Transverse colon (tissue), 4 donors: ENCODE measurements around the gene PSME1. TPM values are rescaled to one million over a fixed set of nuclear protein-coding genes. Genes with fewer than 3 reads are reported as not detected.
A peak's percentile ranks its signal among the peaks of the same experiment; 100 is the strongest.

Experiments used
- DNase-seq: peaks from one replicate; pipeline ENCODE4 v3.0.0-alpha.2; 2019
- H3K27ac ChIP-seq, 4 donors: fragments of 200-600 bp; sonication (generic); 2 replicates each; pipeline ENCODE4 v1.5.1; 2016 to 2018; ENCODE audit warnings: inconsistent platforms in 4 of 4
- H3K27me3 ChIP-seq: fragments of 200-600 bp; sonication (generic); 2 replicates; pipeline ENCODE4 v1.5.1; 2017; ENCODE audit warnings: inconsistent platforms
- H3K36me3 ChIP-seq, 4 donors: fragments of 200-600 bp; sonication (generic); 2 replicates each; pipeline ENCODE4 v1.5.1; 2017 to 2019; ENCODE audit warnings: inconsistent platforms in 4 of 4
- H3K4me1 ChIP-seq, 4 donors: fragments of 200-600 bp; sonication (generic); 2 replicates each; pipeline ENCODE4 v1.5.1; 2017 to 2020; ENCODE audit warnings: inconsistent platforms in 4 of 4
- H3K4me3 ChIP-seq, 4 donors: fragments of 200-600 bp; sonication (generic); 1 replicate in 1 of 4; 2 replicates in 3 of 4; pipeline versions ENCODE4 v1.5.1 to v1.6.1; 2017 to 2019; ENCODE audit warnings: inconsistent platforms in 4 of 4
- H3K9me3 ChIP-seq, 2 donors: fragments of 200-600 bp; sonication (generic); 2 replicates each; pipeline ENCODE4 v1.5.1; 2017 to 2019; ENCODE audit warnings: inconsistent platforms in 2 of 2
- CTCF ChIP-seq, 5 experiments: fragments of 200-600 bp in 3 of 5; fragments of 450-650 bp in 2 of 5; sonication (generic) in 3 of 5; IDR thresholded peaks; 1 replicate in 2 of 5; 2 replicates in 3 of 5; pipeline ENCODE4 v1.5.1; 2016 to 2017; ENCODE audit warnings: antibody characterized with exemption in 5 of 5, inconsistent platforms in 3 of 5, mild to moderate bottlenecking in 2 of 5, moderate library complexity in 1 of 5
- EP300 ChIP-seq: sonication (generic); formaldehyde crosslinking; IDR thresholded peaks from one replicate; pipeline ENCODE4 v1.6.1; 2017; ENCODE audit warnings: antibody characterized with exemption, low read depth
- POLR2A ChIP-seq: fragments of 450-650 bp; IDR thresholded peaks from one replicate; pipeline ENCODE4 v1.6.1; 2016; ENCODE audit warnings: antibody characterized with exemption, mild to moderate bottlenecking, moderate library complexity
- POLR2AphosphoS5 ChIP-seq, 3 donors: sonication (generic); formaldehyde crosslinking; IDR thresholded peaks; one replicate each; pipeline ENCODE4 v1.6.1; 2016; ENCODE audit warnings: antibody characterized with exemption in 3 of 3
- WGBS, 2 donors: methylation state at CpG; one replicate each; pipeline ENCODE4 v1.1.5; 2018; ENCODE audit warnings: low coverage in 1 of 2; 5-methylcytosine and 5-hydroxymethylcytosine counted together
- in situ Hi-C, 4 donors: fragments of 200-750 bp; cut with MboI; loops; one replicate each; pipeline versions ENCODE4 v1.15.0 to v1.15.1; 2017; ENCODE audit warnings: low sequenced_read_pairs in 3 of 4, low pct_ligation_motif_present in 1 of 4, low pct_unique_long_range_greater_than_20kb in 1 of 4
- intact Hi-C: fragments of 100-400 bp; cut with DNase I; formaldehyde crosslinking; loops from one replicate; pipeline ENCODE4 v1.15.1; 2023; ENCODE audit warnings: low total_unique reads
- total RNA-seq, 4 donors: library from RNA; depleted of rRNA; stranded (reverse); fragments of >200 nt; gene quantifications; one replicate each; pipeline ENCODE4 v1.1.0, GENCODE V29; 2016

PSME1 gene
- total RNA-seq, 4 donors from 2014 or later, result 38.8 to 198 (median 132) TPM

DNA sequence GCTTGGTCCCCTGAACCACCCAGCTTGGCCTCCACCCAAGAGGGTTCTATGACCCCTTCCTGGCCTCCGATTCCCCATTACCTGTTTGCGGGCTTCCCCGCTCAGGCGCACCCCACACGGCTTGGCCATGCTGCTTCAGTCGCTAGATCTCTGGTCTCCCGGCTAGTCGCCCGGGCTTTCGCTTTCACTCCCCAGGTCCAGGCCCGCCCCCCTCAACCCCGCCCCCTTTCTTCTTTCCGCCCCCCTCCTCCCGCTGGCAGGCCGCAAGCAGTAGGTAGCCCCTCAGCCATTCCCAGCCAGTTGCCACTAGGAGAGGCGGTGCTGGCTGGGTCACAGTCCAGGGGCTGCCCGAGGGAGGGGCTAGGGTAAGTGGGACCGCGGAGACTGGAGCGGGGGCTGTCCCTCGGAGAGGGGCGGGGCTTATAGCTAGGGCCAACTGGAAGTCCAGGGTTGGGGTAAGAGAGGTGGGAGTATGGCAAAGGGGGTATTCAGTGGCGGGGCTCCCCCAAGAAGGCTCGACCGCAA, 10.5 kb downstream of the PSME1 start, which contains the start of gene PSME2:
TSS of gene PSME2 (minus strand) at position 158 of the 525 bp plus-strand sequence. CDS start at position 129, 29 bp downstream.
- peak within 1 kb of the TSS; percentile 94 to 99 (median 97) for H3K27ac ChIP-seq
- intact Hi-C loops (no loop called here), in situ Hi-C loops (no loop called here)
- no peaks in the 10 kb centered on the region for H3K27me3 ChIP-seq
- DNase-seq, result peak; percentile 97
- H3K9me3 ChIP-seq, result no peaks in the 10 kb centered on the region
- TF ChIP-seq EP300, result no peak
- peak; percentile 67 to 86 (median 78) for TF ChIP-seq POLR2AphosphoS5 (IDR thresholded peaks at IDR 0.05)
- WGBS, 2 donors, result 0% methylated on average over 25 of the region's 25 CpGs; no CpG with 5 or more reads in 1 of the 2 donors
- peaks cover 16 to 54% (median 33%) of the 10 kb centered on the region in 4 donors for H3K4me1 ChIP-seq
- H3K36me3 ChIP-seq, result peaks cover 0 to 16% (median 3%) of the 10 kb centered on the region in 4 donors
- peak within 1 kb of the TSS; percentile 73 to 98 (median 86) for H3K4me3 ChIP-seq

- TF ChIP-seq POLR2A (peak; percentile 61), EP300 (no peak), POLR2AphosphoS5 (IDR thresholded peaks at IDR 0.05) (peak; percentile 57 to 85 (median 77)), CTCF (IDR thresholded peaks at IDR 0.05) (no peak)
- Histone ChIP-seq H3K4me3 (peak within 1 kb of the TSS; percentile 73 to 98 (median 86)), H3K9me3 (no peaks in the 10 kb centered on the region), H3K36me3 (peaks cover 0 to 22% (median 4%) of the 10 kb centered on the region in 4 donors), H3K27ac (peak within 1 kb of the TSS; percentile 94 to 99 (median 97)), H3K4me1 (peaks cover 14 to 51% (median 30%) of the 10 kb centered on the region in 4 donors), H3K27me3 (no peaks in the 10 kb centered on the region)
- DNase-seq, result peak; percentile 99
- intact Hi-C loops, result no loop called here
- in situ Hi-C loops, result no loop called here
- WGBS, 2 donors, result 0% methylated on average over 31 of the region's 57 CpGs; no CpG with 5 or more reads in 1 of the 2 donors
Measured at GRCh38 chr14:24146978-24147760, 11.2 kb downstream of the PSME1 start, which contains the start of gene RNF31. Gene RNF31 (plus strand): TSS chr14:24147498. CDS start chr14:24147699, 201 bp downstream.

DNA sequence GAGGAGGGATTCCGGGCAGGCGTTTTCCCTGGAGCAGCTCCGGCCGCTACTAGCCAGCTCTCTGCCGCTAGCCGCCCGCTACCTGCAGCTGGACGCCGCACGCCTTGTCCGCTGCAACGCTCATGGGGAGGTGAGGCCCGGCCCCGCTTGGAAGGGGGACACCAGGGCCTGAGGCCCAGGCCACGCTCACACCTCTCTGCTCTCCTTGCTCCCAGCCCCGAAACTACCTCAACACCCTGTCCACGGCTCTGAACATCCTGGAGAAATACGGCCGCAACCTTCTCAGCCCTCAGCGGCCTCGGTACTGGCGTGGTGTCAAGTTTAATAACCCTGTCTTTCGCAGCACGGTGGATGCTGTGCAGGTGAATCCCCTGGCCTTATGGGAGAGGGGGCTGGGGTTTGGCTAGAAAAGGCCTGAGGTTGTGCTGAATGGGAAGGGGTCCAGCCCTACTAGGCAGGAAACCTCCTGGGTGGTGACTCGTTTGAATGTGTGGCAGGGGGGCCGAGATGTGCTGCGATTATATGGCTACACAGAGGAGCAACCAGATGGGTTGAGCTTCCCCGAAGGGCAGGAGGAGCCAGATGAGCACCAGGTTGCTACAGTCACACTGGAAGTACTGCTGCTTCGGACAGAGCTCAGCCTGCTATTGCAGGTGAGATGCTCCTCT, 11.9 kb downstream of the PSME1 start:
- TF ChIP-seq POLR2A (no peak), EP300 (no peak), POLR2AphosphoS5 (IDR thresholded peaks at IDR 0.05) (no peak), CTCF (IDR thresholded peaks at IDR 0.05) (no peak)
- DNase-seq, result no peak
- intact Hi-C loops (no loop called here), in situ Hi-C loops (no loop called here)
- Histone ChIP-seq H3K27ac (peak overlapping the region; percentile 94 to 99 (median 97)), H3K36me3 (peaks cover 0 to 27% (median 6%) of the 10 kb centered on the region in 4 donors), H3K9me3 (no peaks in the 10 kb centered on the region), H3K4me1 (peaks cover 12 to 44% (median 23%) of the 10 kb centered on the region in 4 donors), H3K27me3 (no peaks in the 10 kb centered on the region), H3K4me3 (peak overlapping the region; percentile 73 to 98 (median 86))
- 8% methylated on average over 21 of the region's 29 CpGs; no CpG with 5 or more reads in 1 of the 2 donors for WGBS, 2 donors

DNA sequence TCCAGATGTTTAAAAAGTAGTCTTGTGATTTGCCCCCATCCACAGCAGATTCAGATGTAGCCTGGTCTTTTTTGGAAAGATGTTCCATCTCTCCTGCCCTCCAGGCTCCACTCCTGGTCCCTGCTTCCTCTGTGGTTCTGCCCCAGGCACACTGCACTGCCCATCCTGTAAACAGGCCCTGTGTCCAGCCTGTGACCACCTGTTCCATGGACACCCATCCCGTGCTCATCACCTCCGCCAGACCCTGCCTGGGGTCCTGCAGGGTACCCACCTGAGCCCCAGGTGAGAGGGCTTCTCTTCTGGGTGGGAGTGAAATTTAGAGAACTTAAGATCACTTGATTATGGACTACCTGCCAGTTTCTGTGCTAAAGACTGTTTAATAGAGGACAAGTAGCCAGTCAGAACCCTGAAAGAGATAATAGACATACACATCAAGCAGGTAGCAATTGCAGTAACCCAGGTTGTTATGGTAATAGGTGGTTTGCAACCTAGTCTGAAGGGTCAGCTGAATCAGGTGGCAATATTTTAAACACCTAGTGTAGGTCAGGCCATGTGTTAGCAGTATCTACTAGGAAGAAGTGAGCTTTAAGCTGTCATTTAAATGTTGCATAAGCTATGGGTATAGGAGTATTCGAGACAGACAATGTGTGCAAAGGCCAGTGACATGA, 13.4 kb downstream of the PSME1 start:
- Histone ChIP-seq H3K4me3 (no peak overlapping the region), H3K4me1 (peaks cover 12 to 30% (median 21%) of the 10 kb centered on the region in 4 donors), H3K27ac (no peak overlapping the region), H3K27me3 (no peaks in the 10 kb centered on the region), H3K9me3 (no peaks in the 10 kb centered on the region), H3K36me3 (peaks cover 0 to 28% (median 10%) of the 10 kb centered on the region in 4 donors)
- intact Hi-C loops (no loop called here), in situ Hi-C loops (no loop called here)
- 87% methylated on average over 3 of the region's 3 CpGs; no CpG with 5 or more reads in 1 of the 2 donors for WGBS, 2 donors
- TF ChIP-seq EP300, result no peak
- TF ChIP-seq CTCF (IDR thresholded peaks at IDR 0.05), result no peak
- TF ChIP-seq POLR2AphosphoS5 (IDR thresholded peaks at IDR 0.05), result no peak
- no peak for TF ChIP-seq POLR2A
- DNase-seq, result no peak
